Panc1 (cell line): ENCODE results near the gene CELA1. TPM values are rescaled to one million over a fixed set of nuclear protein-coding genes. Genes with fewer than 3 reads are reported as not detected.

Experiments used
- ATAC-seq: fragments of 200-7000 bp; cut with Tn5 transposase; 2 replicates; pipeline ENCODE4 v1.9.1; 2020; ENCODE audit warnings: mild to moderate bottlenecking, moderate library complexity
- BruUV-seq: library from RNA; stranded (reverse); fragments of 400-500 nt; replicated peaks from 2 replicates; lab custom pipeline; 2021; lab: Mats Ljungman, UMichigan
- CTCF ChIA-PET: fragments of 300-600 bp; sonication (Branson Sonifier 250); formaldehyde crosslinking; loops from one replicate; lab custom pipeline; 2022; ENCODE audit warnings: antibody characterized with exemption; lab: Charles Lee
- POLR2A ChIA-PET: fragments of 300-600 bp; sonication (Branson Sonifier 250); formaldehyde crosslinking; loops from one replicate; lab custom pipeline; 2022; ENCODE audit warnings: antibody characterized with exemption; lab: Charles Lee
- DNase-seq: peaks from one replicate; pipeline ENCODE4 v3.0.0-alpha.2; 2010; ENCODE audit warnings: low read depth, low spot score
- H3K27ac ChIP-seq: 2 replicates; pipeline ENCODE4 v1.5.1; 2011; ENCODE audit warnings: mild to moderate bottlenecking, low read length, inconsistent platforms
- H3K27me3 ChIP-seq: fragments of 200-500 bp; sonication (Bioruptor generic); 2 replicates; pipeline ENCODE4 v1.6.0; 2014; ENCODE audit warnings: low read length, inconsistent platforms; ENCODE audit not compliant: control insufficient read depth, insufficient read depth
- H3K36me3 ChIP-seq: fragments of 200-500 bp; sonication (Bioruptor generic); 2 replicates; pipeline ENCODE4 v1.5.1; 2014; ENCODE audit warnings: inconsistent platforms, mild to moderate bottlenecking, low read length, moderate library complexity; ENCODE audit not compliant: control insufficient read depth, insufficient read depth
- H3K4me1 ChIP-seq: 2 replicates; pipeline ENCODE4 v1.5.1; 2011; ENCODE audit warnings: inconsistent platforms, mild to moderate bottlenecking, low read length, moderate library complexity; ENCODE audit not compliant: control insufficient read depth, insufficient read depth
- H3K4me3 ChIP-seq, 2 experiments: 2 replicates each; pipeline ENCODE4 v1.5.1; 2011 to 2012; ENCODE audit warnings: low read depth in 2 of 2, low read length in 2 of 2, mild to moderate bottlenecking in 2 of 2, inconsistent platforms in 1 of 2, moderate library complexity in 1 of 2
- H3K9me3 ChIP-seq: fragments of 200-500 bp; sonication (Bioruptor generic); 2 replicates; pipeline ENCODE4 v1.5.1; 2014; ENCODE audit warnings: low read depth, mild to moderate bottlenecking, inconsistent platforms, low read length, moderate library complexity; ENCODE audit not compliant: control insufficient read depth, insufficient read depth
- POLR2AphosphoS5 ChIP-seq: IDR thresholded peaks from 2 replicates; pipeline ENCODE4 v1.6.1; 2012; ENCODE audit warnings: mild to moderate bottlenecking, low read depth, low read length, moderate library complexity
- REST ChIP-seq, 2 experiments: IDR thresholded peaks; 2 replicates each; pipeline ENCODE4 v1.6.1; 2011 to 2012; ENCODE audit warnings: low read depth in 2 of 2, control low read depth in 1 of 2, low read length in 1 of 2, mild to moderate bottlenecking in 1 of 2, moderate library complexity in 1 of 2; ENCODE audit not compliant: insufficient read depth in 1 of 2
- SIN3A ChIP-seq: IDR thresholded peaks from 2 replicates; pipeline ENCODE4 v1.6.1; 2012; ENCODE audit warnings: low read depth, mild to moderate bottlenecking, low read length, moderate library complexity, borderline replicate concordance; ENCODE audit not compliant: insufficient read depth
- TCF7L2 ChIP-seq: IDR thresholded peaks from 2 replicates; pipeline ENCODE4 v1.6.1; 2011; ENCODE audit warnings: mild to moderate bottlenecking, low read depth, low read length, inconsistent platforms
- in situ Hi-C: cut with HindIII; loops from 2 replicates; pipeline ENCODE4 v1.10.0; 2016; ENCODE audit warnings: low sequenced_read_pairs, low pct_unique_long_range_greater_than_20kb
- intact Hi-C: fragments of 100-400 bp; cut with micrococcal nuclease; formaldehyde crosslinking; loops from one replicate; pipeline ENCODE4 v1.10.0; 2022; ENCODE audit not compliant: unreplicated experiment
- total RNA-seq: library from RNA; stranded (reverse); gene quantifications from one replicate; pipeline ENCODE4 v1.2.1, GENCODE V29; 2021; ENCODE audit not compliant: unreplicated experiment
- TF ChIP-seq, protein P1 (sequence below): fragments of 450-650 bp; IDR thresholded peaks from 2 replicates; pipeline ENCODE4 v1.5.1; 2017; ENCODE audit warnings: mild to moderate bottlenecking

The CELA1 gene
- total RNA-seq, 1 experiment from 2014 or later: not detected

DNA sequence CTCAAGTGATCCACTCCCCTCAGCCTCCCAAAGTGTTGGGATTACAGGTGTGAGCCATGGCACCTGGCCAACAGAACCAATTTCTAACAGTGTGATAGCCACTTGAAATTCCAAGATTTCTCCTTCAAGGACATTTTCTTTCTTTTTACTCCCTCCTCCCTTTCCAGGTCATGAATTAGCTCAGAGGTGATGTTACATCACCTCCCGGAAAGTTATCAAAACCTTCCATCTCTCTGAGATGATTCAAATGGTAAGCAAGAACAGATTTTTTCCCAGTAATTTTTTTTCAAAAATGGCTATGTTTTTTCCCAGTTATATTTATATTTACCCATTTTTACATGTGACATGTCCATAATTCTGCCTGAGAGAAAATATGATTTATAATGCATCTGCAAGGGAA lies 60.6 kb downstream of the CELA1 start:
- no peaks in the 10 kb centered on the region; the same call in 1 of the 2 replicates for H3K27me3 ChIP-seq
- ChIA-PET CTCF (no interaction called here), POLR2A (interaction anchor here (0.6 kb wide), 1 partner anchor 474 kb away, joined by 9 read pairs; no protein-coding TSS in a partner anchor)
- H3K27ac ChIP-seq: no peak overlapping the region
- no peaks in the 10 kb centered on the region for H3K4me1 ChIP-seq
- TF ChIP-seq POLR2AphosphoS5 (no peak), TCF7L2 (no peak), SIN3A (no peak), REST (IDR thresholded peaks at IDR 0.05; ENCODE audit: insufficient read depth in 1 of 2, low read depth in 2 of 2, low read length in 1 of 2) (no peak)
- TF ChIP-seq, protein P1, sequence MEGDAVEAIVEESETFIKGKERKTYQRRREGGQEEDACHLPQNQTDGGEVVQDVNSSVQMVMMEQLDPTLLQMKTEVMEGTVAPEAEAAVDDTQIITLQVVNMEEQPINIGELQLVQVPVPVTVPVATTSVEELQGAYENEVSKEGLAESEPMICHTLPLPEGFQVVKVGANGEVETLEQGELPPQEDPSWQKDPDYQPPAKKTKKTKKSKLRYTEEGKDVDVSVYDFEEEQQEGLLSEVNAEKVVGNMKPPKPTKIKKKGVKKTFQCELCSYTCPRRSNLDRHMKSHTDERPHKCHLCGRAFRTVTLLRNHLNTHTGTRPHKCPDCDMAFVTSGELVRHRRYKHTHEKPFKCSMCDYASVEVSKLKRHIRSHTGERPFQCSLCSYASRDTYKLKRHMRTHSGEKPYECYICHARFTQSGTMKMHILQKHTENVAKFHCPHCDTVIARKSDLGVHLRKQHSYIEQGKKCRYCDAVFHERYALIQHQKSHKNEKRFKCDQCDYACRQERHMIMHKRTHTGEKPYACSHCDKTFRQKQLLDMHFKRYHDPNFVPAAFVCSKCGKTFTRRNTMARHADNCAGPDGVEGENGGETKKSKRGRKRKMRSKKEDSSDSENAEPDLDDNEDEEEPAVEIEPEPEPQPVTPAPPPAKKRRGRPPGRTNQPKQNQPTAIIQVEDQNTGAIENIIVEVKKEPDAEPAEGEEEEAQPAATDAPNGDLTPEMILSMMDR: no peak
- H3K9me3 ChIP-seq: no peaks in the 10 kb centered on the region
- H3K36me3 ChIP-seq: no peaks in the 10 kb centered on the region
- BruUV-seq: no TSS peak
- no peak overlapping the region for H3K4me3 ChIP-seq
- intact Hi-C loops (no loop called here), in situ Hi-C loops (no loop called here)
- no peak for ATAC-seq
- no peak for DNase-seq

DNA sequence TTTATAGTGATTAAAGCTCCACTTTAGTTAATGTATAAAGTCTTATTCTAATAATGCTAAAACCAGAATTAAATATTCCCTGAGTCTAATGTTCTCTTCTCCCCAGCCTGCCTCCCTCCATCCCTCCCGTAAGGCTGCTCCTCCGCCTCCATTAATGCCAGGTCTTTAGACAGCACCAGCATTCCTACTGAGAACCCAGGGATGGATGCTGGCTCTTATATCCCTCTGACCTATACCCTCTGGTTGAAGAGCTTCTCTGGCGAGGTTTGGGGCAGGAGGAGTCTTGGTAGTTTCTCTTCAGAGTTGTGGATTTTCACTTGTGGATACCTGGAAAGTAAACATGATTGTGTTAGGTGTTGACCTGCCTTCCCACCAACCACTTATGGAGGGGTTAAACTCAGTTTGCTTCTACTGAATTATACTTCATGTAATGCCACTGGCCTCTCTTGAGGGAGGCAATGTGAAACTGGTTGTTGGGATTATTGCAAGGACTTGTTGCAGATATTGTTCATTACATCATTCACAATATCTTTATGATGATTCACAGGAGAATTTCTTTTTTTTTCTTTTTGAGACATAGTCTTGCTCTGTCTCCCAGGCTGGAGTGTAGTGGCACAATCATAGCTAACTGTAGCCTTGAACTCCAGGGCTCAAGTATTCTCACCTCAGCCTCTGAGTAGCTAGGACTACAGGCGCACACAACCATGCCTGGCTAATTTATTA lies 65.1 kb downstream of the CELA1 start:
- in situ Hi-C loops (no loop called here), intact Hi-C loops (no loop called here)
- H3K4me1 ChIP-seq: no peaks in the 10 kb centered on the region
- no TSS peak for BruUV-seq
- H3K27ac ChIP-seq: no peak overlapping the region
- TF ChIP-seq POLR2AphosphoS5 (no peak), TCF7L2 (no peak), REST (IDR thresholded peaks at IDR 0.05; ENCODE audit: insufficient read depth in 1 of 2, low read depth in 2 of 2, low read length in 1 of 2) (no peak), SIN3A (no peak)
- TF ChIP-seq, protein P1: no peak
- DNase-seq (no peak), ATAC-seq (no peak)
- H3K27me3 ChIP-seq: no peaks in the 10 kb centered on the region; the same call in 1 of the 2 replicates
- ChIA-PET POLR2A (interaction anchor here (0.6 kb wide), 1 partner anchor 18 kb away, joined by 3 read pairs; no protein-coding TSS in a partner anchor), CTCF (no interaction called here)
- no peak overlapping the region for H3K4me3 ChIP-seq
- no peaks in the 10 kb centered on the region for H3K9me3 ChIP-seq
- H3K36me3 ChIP-seq: no peaks in the 10 kb centered on the region
